ENCODE measurements around the gene ADM.

ADM gene

GRCh38 chr11:10291801-10292638 lies 12.9 kb upstream of the ADM start:
- peak; percentile 57 to 82 (median 70) for DNase-seq

- peak; percentile 86 to 95 (median 94) for DNase-seq
Observed at GRCh38 chr11:10293423-10294289, 11.2 kb upstream of the ADM start, which contains the start of gene SBF2. SBF2 (minus strand) TSS chr11:10294219; CDS start chr11:10294069, 150 bp downstream.

- DNase-seq, result peak; percentile 28 to 68 (median 64)
Observed at GRCh38 chr11:10294290-10294953, 10.5 kb upstream of the ADM start.

- DNase-seq, result peak in 3 of 4 experiments; percentile 48 to 64 (median 53)
Observed at GRCh38 chr11:10295064-10295901, 9.6 kb upstream of the ADM start.

GRCh38 chr11:10298342-10298741 lies 6.5 kb upstream of the ADM start:
- no peak for DNase-seq

GRCh38 chr11:10301656-10302358 lies 3.1 kb upstream of the ADM start:
- DNase-seq, result no peak

GRCh38 chr11:10302359-10302743 lies 2.5 kb upstream of the ADM start:
- DNase-seq, result no peak

GRCh38 chr11:10302744-10303557 lies 1.9 kb upstream of the ADM start:
- DNase-seq, result peak; percentile 85 to 95 (median 92)

- peak; percentile 68 to 83 (median 76) for DNase-seq
Observed at GRCh38 chr11:10303558-10304363, 1.1 kb upstream of the ADM start.

- DNase-seq, result peak; percentile 30 to 69 (median 54)
Observed at GRCh38 chr11:10305262-10305963, 540 bp downstream of the ADM start.

- peak in 3 of 4 experiments; percentile 32 to 46 (median 43) for DNase-seq
Observed at GRCh38 chr11:10305964-10306918, 1.4 kb downstream of the ADM start.

- DNase-seq, result no peak
Observed at GRCh38 chr11:10307022-10307399, 2.1 kb downstream of the ADM start.

- peak; percentile 93 to 96 (median 94) for DNase-seq
Observed at GRCh38 chr11:10307400-10308200, 2.7 kb downstream of the ADM start.

GRCh38 chr11:10308201-10308954 lies 3.5 kb downstream of the ADM start:
- DNase-seq, result no peak

- no peak for DNase-seq
Observed at GRCh38 chr11:10309163-10310093, 4.6 kb downstream of the ADM start.
